Myocyte (in vitro differentiated cells): Measurements from ENCODE around the gene KRT81. TPM values are rescaled to one million over a fixed set of nuclear protein-coding genes. Genes with fewer than 3 reads are reported as not detected.
"Not testable (repeated sequence)": the region's sequence is repeated elsewhere in the genome, so short reads cannot be mapped to it uniquely, and the experiment has no call there.

ENCODE experiments used
- DNase-seq: peaks from one replicate; pipeline ENCODE4 v3.0.0-alpha.2; 2012; ENCODE audit warnings: low read depth
- total RNA-seq: library from RNA; depleted of rRNA; stranded (reverse); fragments of >200 nt; gene quantifications from 2 replicates; pipeline ENCODE4 v1.2.3, GENCODE V29; 2014

KRT81 gene
- total RNA-seq, 1 donor from 2014 or later: 0.08 TPM

DNA sequence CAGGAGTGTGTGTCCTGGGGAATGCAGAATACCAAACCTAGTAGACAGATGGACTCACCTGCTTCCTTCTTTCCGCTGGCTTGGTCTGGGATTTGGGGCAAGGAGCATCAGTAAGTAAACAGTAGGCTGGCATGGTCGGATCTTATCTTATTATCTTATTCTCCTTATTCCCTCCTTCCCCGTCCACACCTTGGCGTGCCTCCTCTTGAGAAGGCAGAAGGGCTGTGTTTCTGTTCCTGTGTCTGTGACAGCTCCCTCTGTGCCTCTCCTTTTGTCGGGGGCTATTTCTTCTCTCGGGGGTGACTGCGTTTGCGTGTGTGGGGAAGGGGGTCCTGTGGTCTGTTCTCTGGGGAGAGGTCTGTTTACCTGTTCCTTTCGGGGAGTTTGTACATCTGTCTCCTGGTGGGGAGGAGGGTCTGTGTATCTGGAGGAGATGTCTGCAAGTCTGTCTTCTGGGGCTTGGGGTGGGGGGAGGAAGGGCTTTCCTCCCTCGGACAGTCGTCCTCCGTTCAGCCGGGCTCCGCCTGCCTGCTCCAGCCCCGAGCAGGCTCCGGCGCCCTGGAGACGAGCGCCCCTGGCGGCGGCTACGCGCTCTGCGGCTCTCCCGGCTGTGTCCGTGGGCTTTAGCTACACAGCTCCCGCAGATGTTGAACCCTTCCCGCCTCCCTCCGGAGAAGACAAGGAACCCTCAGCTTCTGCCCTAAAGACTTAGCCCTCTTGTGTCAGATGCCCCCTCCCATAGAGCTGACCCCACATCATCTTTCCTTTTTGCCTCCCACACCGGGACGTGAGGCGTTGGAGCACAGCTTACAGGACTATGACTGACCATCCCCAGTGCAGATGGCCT, 12.5 kb downstream of the KRT81 start:
- peak; percentile 74 for DNase-seq

- DNase-seq: no peak
These were observed 13.7 kb downstream of the KRT81 start for GRCh38 chr12:52277486-52278245.

DNA sequence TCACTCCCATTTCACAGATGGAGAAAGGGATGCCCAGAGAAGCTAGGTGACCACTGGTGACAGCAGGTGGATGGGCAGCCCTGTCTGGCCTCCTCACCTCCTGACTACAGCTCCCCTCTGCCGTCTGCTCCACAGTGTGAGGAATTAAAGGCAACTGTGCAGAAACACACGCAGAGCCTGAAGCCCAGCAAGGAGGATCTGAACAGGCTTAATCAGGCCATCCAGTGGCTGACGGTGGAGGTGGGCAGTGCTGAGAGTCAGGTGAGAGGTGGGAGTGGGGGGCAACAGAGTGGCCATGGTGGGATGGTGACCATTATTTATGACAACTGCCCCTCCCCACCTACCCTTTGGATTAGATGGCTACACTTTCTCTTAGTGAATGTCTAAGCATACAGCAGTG, 15.6 kb downstream of the KRT81 start:
- no peak for DNase-seq

- no peak for DNase-seq
These were observed 16.7 kb downstream of the KRT81 start, which contains the start of gene KRT86 for GRCh38 chr12:52274521-52275120. KRT86 (plus strand) TSS chr12:52274645; CDS start chr12:52301917, 27,272 bp downstream.

DNA sequence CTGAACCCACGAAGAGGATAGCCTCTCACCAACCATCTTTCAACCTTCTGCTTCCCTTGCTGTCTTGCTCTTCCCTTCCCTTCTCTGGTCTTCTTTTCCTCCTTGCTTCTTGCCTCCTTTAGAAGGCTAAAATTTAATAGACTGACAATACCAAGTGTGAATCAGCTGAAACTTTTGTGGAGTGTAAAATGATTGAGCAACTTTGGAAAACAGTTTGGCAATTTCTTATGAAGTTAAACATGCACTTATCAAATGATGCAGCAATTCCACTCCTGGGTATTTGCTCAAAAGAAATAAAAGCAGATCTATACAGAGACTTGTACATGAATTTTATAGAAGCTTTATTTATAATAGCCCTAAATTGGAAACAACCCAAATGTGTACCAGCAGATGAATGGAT, 20.2 kb downstream of the KRT81 start:
- no peak for DNase-seq

DNA sequence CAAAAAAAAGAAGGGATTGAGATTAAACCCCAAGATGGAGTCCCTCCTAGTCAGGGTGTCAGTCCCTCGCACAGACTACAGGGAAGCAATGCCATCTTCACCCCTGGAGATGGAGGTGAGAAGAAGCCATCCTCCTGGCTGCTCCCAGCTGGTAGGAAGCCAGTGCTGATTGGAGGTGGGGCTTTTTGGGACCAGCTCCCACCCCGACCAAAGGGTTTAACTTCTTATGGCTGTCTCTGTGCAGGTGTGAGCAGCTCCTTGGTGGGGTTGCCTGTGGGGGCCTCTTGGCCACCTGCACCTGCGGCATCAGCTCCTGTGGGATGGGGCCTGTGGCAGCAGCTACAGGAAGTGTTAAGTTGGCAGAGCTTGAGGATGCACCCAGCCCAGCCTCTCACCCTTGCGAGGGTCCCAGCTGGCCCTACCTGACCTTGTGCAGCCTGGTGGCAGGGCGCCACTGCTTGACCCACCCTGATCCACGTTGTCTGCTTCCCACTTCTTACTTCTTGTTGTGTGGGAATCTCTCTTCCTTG, 20.7 kb downstream of the KRT81 start:
- no peak for DNase-seq

- DNase-seq: peak; percentile 75
These were observed 23.1 kb downstream of the KRT81 start for GRCh38 chr12:52268212-52268611.

DNA sequence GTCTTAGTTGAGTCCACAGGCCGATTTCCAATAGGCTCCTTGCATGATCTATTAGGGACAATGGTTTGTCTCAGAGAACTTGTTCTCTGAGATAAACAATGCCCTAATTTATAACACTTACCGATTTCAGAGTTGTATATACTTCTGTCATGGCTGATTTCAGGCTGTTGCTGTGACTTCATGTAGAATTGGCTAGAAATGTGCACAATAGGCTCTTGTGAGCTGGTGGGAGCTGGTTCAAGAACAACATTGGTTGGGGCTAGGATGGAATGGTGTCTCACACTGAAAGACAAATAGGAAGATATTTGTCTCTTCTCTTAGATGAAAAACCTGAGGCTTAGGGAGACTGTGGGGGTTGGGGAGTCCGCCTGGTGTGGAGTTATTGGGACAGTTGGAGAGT, 23.6 kb downstream of the KRT81 start:
- DNase-seq: no peak

DNA sequence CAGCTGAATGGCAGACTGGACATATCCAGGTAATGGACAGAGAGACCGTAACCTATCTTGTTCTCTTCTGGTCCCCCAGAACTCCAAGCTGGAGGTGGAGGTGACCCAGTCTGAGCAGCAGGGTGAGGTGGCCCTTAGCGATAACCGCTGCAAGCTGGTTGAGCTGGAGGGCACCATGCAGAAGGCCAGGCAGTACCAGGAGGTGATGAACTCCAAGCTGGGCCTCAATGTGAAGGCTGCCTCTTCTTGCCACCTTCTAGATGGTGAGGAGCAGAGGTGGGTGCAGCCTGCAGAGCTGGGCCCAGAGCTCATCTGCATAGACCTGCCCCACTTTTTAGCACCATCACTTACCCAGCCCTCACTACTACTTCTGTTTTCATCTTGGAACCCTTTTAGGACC, 24.1 kb downstream of the KRT81 start:
- no peak for DNase-seq

DNA sequence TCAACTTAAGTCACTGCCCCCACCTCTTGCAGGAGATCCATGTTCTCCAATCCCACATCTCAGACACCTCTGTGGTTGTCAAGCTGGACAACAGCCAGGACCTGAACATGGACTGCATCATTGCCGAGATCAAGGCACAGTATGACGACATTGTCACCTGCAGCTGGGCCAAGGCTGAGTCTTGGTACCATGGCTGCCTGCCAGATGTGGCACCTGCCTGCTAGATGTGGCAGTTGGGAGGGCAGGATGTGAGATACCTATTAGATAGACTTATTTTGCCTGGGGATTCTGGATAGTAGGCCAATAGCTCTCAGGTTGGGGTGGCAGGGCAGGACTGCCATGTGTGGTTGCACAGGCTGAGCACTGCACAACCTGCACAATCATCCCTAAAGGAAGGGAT, 24.8 kb downstream of the KRT81 start:
- DNase-seq: no peak

DNA sequence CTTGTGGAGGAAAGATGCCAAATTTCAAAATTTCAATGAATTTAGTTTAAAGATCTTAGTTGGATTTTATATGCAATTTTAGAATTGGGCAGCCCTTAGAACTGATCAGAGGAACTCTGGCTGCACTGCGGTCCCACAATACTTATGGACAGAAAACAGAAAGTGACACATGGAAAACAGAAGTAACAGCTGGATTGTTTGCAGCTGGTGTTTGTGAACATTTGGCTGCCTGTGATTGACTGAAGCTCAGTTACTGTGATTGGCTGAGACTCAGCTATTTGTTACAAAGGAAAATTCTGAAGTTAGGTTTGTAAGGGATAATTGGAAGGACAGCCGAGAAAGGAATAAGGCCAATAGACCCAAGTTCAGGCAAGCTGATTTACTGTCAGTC, 26.9 kb downstream of the KRT81 start:
- DNase-seq: peak; percentile 64

DNA sequence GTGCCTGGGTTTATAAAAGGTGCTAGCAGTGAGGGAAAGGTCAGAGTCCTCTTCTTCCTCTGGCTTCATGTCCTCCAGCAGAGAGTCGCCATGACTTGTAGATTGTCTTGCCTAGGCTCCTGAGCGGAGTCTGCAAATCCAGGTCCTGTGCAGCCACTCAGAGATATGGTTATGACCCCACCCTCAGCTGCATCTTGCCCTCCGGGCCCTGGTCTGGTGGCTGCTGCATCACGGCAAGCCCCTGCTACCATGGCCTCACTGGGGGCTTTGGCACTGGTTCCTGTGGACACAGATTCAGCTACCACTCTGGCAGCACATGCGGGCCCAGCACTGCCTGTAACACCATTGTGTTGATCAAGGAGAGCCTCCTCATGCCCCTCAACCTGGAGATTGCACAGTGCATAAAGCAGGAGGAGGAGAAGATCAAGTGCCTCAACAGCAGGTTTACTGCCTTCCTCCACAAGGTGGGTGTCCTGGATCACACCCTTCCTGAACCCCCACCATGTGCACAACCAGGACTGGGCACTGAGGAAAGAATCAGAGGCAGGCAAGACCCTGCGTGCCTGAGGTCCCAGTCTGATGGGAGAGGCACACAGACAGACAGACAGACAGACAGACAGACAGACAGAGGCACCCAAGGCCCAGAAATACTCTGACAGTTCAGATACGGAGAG, 27.4 kb downstream of the KRT81 start:
- no peak for DNase-seq

GRCh38 chr12:52262286-52262685, 29.0 kb downstream of the KRT81 start:
- no peak for DNase-seq

GRCh38 chr12:52261208-52261484, 30.2 kb downstream of the KRT81 start:
- no peak for DNase-seq

DNA sequence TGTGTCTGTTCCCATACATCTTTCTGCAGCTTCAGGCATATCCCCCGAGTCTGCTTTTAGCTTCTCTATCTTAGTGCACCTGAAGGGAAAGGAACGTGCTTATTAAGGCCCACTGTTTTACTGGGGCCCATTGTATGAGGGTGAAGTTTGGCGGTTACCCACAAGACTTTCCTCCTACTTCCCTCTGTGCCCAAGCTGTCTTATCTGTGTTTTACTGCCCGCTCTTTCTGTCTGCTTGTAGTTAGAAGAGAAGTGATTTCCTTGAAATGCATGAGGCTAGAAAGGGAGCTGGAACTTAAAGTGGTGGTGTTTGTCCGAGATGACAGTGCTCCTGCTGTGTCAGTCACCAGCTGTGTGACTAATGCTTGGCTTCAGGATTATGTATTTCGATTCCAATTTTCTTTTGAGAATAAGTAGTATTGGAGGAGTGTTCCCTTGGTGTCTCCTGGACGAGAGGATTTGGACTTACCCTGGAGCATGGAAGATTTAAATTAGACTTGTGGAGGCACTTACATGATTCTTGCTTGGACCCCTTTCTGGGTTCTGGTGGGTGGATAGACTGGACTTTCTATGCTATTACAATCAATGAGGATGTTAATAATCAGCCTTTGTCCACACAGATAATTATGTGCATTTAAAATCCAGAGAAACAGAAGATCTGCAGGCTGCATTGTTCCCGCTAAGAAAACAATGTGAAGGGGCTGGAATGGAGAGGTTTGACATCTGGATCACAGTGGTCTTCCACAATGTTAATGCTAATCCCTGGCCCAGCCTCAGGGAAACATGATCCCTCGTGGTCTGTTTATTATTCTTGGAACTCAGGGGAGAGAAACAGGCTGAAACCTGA, 30.8 kb downstream of the KRT81 start:
- DNase-seq: peak; percentile 60

- DNase-seq: no peak
These were observed 31.6 kb downstream of the KRT81 start for GRCh38 chr12:52259657-52260243.

GRCh38 chr12:52258335-52258901, 32.9 kb downstream of the KRT81 start:
- DNase-seq: no peak

DNA sequence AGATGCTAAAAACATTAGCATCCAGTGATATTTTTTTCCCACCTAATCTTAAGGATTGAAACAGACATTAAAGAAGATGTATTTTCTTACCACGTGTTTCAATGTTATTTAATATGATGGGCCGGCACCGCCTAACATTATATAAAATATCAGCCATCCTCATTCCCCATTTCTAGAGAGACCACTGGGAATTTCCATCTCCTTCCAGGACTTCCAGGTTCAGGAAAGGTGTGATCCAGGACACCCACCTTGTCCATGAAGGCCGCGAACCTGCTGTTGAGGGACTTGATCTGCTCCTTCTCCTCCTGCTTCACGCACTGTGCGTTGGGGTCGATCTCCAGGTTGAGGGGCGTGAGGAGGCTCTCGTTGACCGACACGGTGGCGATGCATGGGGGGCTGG, 33.4 kb downstream of the KRT81 start:
- DNase-seq: not testable (repeated sequence)

DNA sequence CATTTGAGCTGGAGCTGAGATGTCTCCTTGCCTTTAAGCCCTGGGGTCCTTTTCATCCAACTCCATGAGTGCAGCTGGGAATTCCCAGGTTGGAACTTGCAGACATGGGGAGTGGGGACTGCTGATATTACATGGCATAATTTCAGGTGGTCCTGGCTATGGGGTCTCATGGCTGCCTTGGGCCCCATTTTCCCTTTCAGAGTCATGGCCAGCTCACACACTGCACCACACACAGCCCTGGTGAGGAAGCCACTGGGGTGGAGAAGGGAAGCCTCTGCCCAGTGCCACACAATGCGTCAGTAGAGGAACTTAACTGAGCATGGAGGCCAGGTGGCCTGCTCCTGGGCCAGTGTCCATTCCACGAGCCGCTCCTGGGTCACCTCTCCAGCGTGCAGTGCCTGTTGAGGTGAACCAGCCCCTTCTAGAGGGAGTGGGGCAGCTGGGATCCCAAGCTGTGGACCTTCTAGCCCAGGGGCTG, 34.2 kb downstream of the KRT81 start:
- DNase-seq: no peak

- no peak for DNase-seq
These were observed 34.8 kb downstream of the KRT81 start for GRCh38 chr12:52256584-52256935.
